Adrenal gland (tissue), 5 donors: ENCODE results near the gene LYRM1.

Experiments
- POLR2A ChIP-seq, 2 donors: fragments of 450-650 bp; IDR thresholded peaks; one replicate each; pipeline ENCODE4 v1.6.1; 2017; ENCODE audit warnings: antibody characterized with exemption in 2 of 2, mild to moderate bottlenecking in 2 of 2, moderate library complexity in 1 of 2
- TF ChIP-seq, protein P1 (sequence below), 6 experiments: fragments of 450-650 bp in 4 of 6; fragments of 200-600 bp in 2 of 6; sonication (generic) in 1 of 6; IDR thresholded peaks; 1 replicate in 5 of 6; 2 replicates in 1 of 6; pipeline versions ENCODE4 v1.5.1 to v1.8.0; 2016 to 2021; ENCODE audit warnings: antibody characterized with exemption in 6 of 6, mild to moderate bottlenecking in 2 of 6, moderate library complexity in 1 of 6
- donor health status: DM: no; HTN: no; CAD: no.

DNA sequence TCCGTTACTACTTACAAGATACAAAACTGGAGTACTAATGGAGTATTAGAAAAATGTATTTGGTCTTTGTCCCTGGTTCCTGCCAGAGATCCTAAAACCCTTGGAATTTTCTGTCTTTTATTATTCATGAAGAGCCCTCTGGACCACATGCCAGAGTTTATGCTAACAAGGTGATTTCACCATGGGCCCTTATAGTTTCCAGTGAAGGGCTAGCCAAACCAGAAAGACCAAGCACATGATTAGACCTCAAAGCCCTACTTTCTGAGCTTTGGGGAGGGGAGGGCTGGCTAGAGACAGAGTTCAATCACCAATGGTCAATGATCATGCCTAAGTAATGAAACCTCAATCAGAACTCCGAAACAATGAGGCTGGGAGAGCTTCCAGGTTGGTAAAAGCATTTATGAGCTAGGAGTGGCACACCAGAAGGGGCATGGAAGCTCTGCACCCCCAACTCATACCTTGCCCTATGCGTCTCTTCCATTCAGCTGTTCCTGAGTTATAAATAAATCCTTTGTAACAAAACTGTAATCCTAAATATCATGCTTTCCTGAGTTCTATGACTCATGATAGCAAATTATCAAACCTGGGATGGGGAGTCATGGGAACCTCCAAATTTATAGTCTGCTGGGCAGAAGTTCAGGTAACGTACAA lies 10.8 kb upstream of the LYRM1 start:
- TF ChIP-seq, protein P1, sequence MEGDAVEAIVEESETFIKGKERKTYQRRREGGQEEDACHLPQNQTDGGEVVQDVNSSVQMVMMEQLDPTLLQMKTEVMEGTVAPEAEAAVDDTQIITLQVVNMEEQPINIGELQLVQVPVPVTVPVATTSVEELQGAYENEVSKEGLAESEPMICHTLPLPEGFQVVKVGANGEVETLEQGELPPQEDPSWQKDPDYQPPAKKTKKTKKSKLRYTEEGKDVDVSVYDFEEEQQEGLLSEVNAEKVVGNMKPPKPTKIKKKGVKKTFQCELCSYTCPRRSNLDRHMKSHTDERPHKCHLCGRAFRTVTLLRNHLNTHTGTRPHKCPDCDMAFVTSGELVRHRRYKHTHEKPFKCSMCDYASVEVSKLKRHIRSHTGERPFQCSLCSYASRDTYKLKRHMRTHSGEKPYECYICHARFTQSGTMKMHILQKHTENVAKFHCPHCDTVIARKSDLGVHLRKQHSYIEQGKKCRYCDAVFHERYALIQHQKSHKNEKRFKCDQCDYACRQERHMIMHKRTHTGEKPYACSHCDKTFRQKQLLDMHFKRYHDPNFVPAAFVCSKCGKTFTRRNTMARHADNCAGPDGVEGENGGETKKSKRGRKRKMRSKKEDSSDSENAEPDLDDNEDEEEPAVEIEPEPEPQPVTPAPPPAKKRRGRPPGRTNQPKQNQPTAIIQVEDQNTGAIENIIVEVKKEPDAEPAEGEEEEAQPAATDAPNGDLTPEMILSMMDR (IDR thresholded peaks at IDR 0.05), result no peak
- no peak for TF ChIP-seq POLR2A (IDR thresholded peaks at IDR 0.05)
